Heart right ventricle (tissue), 16 donors: Measurements from ENCODE around the gene SRSF3. TPM values are rescaled to one million over a fixed set of nuclear protein-coding genes. Genes with fewer than 3 reads are reported as not detected.
"Not testable (repeated sequence)": the region's sequence is repeated elsewhere in the genome, so short reads cannot be mapped to it uniquely, and the experiment has no call there.

ENCODE experiments used
- ATAC-seq, 8 donors: fragments of 200-7000 bp; cut with Tn5 transposase; one replicate each; pipeline ENCODE4 v1.9.1; 2020; ENCODE audit warnings: mild to moderate bottlenecking in 8 of 8, moderate library complexity in 8 of 8, moderate number of reproducible peaks in 1 of 8
- DNase-seq, 2 donors: peaks; one replicate each; pipeline ENCODE4 v3.0.0-alpha.2; 2020
- H3K27ac ChIP-seq, 10 donors: fragments of 200-600 bp; sonication (generic) in 2 of 10; one replicate each; pipeline versions ENCODE4 v1.5.0 to v1.8.0; 2020 to 2022; ENCODE audit warnings: mild to moderate bottlenecking in 3 of 10
- H3K27me3 ChIP-seq, 7 donors: fragments of 200-600 bp; one replicate each; pipeline ENCODE4 v1.8.0; 2021 to 2022; ENCODE audit warnings: mild to moderate bottlenecking in 2 of 7
- H3K36me3 ChIP-seq, 9 donors: fragments of 200-600 bp; sonication (generic) in 1 of 9; one replicate each; pipeline versions ENCODE4 v1.5.0 to v1.8.0; 2020 to 2022; ENCODE audit warnings: mild to moderate bottlenecking in 2 of 9
- H3K4me1 ChIP-seq, 9 donors: fragments of 200-600 bp; sonication (generic) in 1 of 9; one replicate each; pipeline versions ENCODE4 v1.5.0 to v1.8.0; 2020 to 2022; ENCODE audit warnings: mild to moderate bottlenecking in 4 of 9
- H3K4me3 ChIP-seq, 10 donors: fragments of 200-600 bp; sonication (generic) in 2 of 10; one replicate each; pipeline versions ENCODE4 v1.5.0 to v1.8.0; 2020 to 2022; ENCODE audit warnings: mild to moderate bottlenecking in 7 of 10, moderate library complexity in 2 of 10
- H3K9me3 ChIP-seq, 11 donors: fragments of 200-600 bp in 10 of 11; sonication (generic) in 2 of 11; one replicate each; pipeline versions ENCODE4 v1.5.0 to v1.8.0; 2013 to 2022; ENCODE audit warnings: mild to moderate bottlenecking in 2 of 11, control low read depth in 1 of 11, moderate library complexity in 1 of 11
- CTCF ChIP-seq, 9 donors: fragments of 200-600 bp; sonication (generic) in 2 of 9; IDR thresholded peaks; one replicate each; pipeline versions ENCODE4 v1.5.0 to v1.8.0; 2021 to 2022; ENCODE audit warnings: antibody characterized with exemption in 9 of 9, mild to moderate bottlenecking in 5 of 9, moderate library complexity in 1 of 9
- WGBS, 2 donors: extraction: QIAGEN DNeasy Blood & Tissue Kit; methylation state at CpG; one replicate each; pipeline ENCODE4 v1.1.7; 2013; ENCODE audit warnings: inconsistent platforms in 1 of 2; 5-methylcytosine and 5-hydroxymethylcytosine counted together
- intact Hi-C, 10 donors: fragments of 100-400 bp; cut with DNase I; formaldehyde crosslinking; loops; one replicate each; pipeline versions ENCODE4 v1.11.1 to v1.14.2; 2022
- polyA plus RNA-seq, 2 donors: library from polyadenylated mRNA; stranded (reverse); fragments of 200-250 nt; gene quantifications; one replicate each; pipeline ENCODE4 v1.2.3, GENCODE V29; 2013
- total RNA-seq, 10 donors: library from RNA; stranded (reverse); fragmentation: NEBNext Ultra II Directional in 3 of 10; extraction: Animal tissue kit (Norgen Biotek cat#: 25700) in 3 of 10; gene quantifications; one replicate each; pipeline versions ENCODE4 v1.2.1 to v1.2.4, GENCODE V29; 2021 to 2023
- donor health status: Arrhythmogenic right ventricular cardiomyopathy.
- donor health status: ischemic (EF 13 %, LVEDD 7.1; RV severe dilation, severe dysfunction).
- donor health status: healthy with polysubstance abuse.
- donor health status: DM: no; HTN: yes; CAD: no.
- donor health status: DM: no; HTN: no; CAD: no.
- donor health status: ischemic (EF 25% LVEDD 6.9; RV normal size, moderate dysfunction).
- donor health status: ischemic (EF 25% LVEDD 5.7; RV mildly dilated, moderate dysfunction).
- donor health status: healthy.
- donor health status: DM: yes; HTN: yes; CAD: no.
- donor health status: Ischemic cardiomyopathy.
- donor health status: ischemic (EF 35%, LVEDD 5.7; RV mildly dilated, moderate dysfunction).
- donor health status: nonischemic (EF 11% LVEDD 7.7; RV severe dilation, severe dysfunction).
- donor health status: DM: yes; HTN: yes; CAD: no.
- donor health status: PGD.
- donor health status: ischemic (EF 29% LVEDD 5.4; RV normal size, mild dysfunction).
- donor health status: nonischemic (EF 23%, LVEDD 6.1; RV moderate dilation, normal function).

The SRSF3 gene
- total and polyA plus RNA-seq, 12 donors: 105 to 196 (median 131) TPM

GRCh38 chr6:36649086-36649485 lies 54.9 kb downstream of the SRSF3 start:
- no peak for ATAC-seq
- Histone ChIP-seq H3K27me3 (no peaks in the 10 kb centered on the region), H3K27ac (no peak overlapping the region), H3K9me3 (no peaks in the 10 kb centered on the region), H3K4me3 (no peak overlapping the region), H3K4me1 (peaks cover 0 to 39% (median 6%) of the 10 kb centered on the region in 9 donors), H3K36me3 (no peaks in the 10 kb centered on the region)
- 83 to 87% methylated on average over 3 of the region's 3 CpGs for WGBS, 2 donors
- no peak for DNase-seq
- TF ChIP-seq CTCF (IDR thresholded peaks at IDR 0.05): no peak
- intact Hi-C loops: no loop called here

- H3K27ac ChIP-seq: no peak overlapping the region
- intact Hi-C loops: no loop called here
- H3K4me1 ChIP-seq: peaks cover 0 to 31% (median 6%) of the 10 kb centered on the region in 9 donors
- peaks cover 0 to 1% (median 0%) of the 10 kb centered on the region in 7 donors for H3K27me3 ChIP-seq
- no peaks in the 10 kb centered on the region for H3K9me3 ChIP-seq
- 68 to 75% methylated on average over 13 of the region's 13 CpGs for WGBS, 2 donors
- ATAC-seq (no peak), DNase-seq (no peak)
- TF ChIP-seq CTCF (IDR thresholded peaks at IDR 0.05): no peak
- H3K4me3 ChIP-seq: no peak overlapping the region
- H3K36me3 ChIP-seq: no peaks in the 10 kb centered on the region
These were observed 55.7 kb downstream of the SRSF3 start for GRCh38 chr6:36649701-36650484.

- peaks cover 0 to 11% (median 0%) of the 10 kb centered on the region in 7 donors for H3K27me3 ChIP-seq
- no peak overlapping the region for H3K4me3 ChIP-seq
- H3K9me3 ChIP-seq: no peaks in the 10 kb centered on the region
- peak overlapping the region in 1 of 10 donors; percentile 42 for H3K27ac ChIP-seq
- no peaks in the 10 kb centered on the region for H3K36me3 ChIP-seq
- no peak for TF ChIP-seq CTCF (IDR thresholded peaks at IDR 0.05)
- peak in 5 of 8 donors; percentile 49 to 80 (median 56) for ATAC-seq
- intact Hi-C loops: no loop called here
- 42 to 63% methylated on average over 2 of the region's 2 CpGs for WGBS, 2 donors
- peaks cover 0 to 26% (median 6%) of the 10 kb centered on the region in 9 donors for H3K4me1 ChIP-seq
- DNase-seq: no peak
These were observed 56.8 kb downstream of the SRSF3 start for GRCh38 chr6:36650848-36651478.

GRCh38 chr6:36651659-36652379 lies 57.7 kb downstream of the SRSF3 start:
- no peak overlapping the region for H3K4me3 ChIP-seq
- peaks cover 0 to 20% (median 0%) of the 10 kb centered on the region in 7 donors for H3K27me3 ChIP-seq
- peaks cover 0 to 26% (median 6%) of the 10 kb centered on the region in 9 donors for H3K4me1 ChIP-seq
- H3K9me3 ChIP-seq: no peaks in the 10 kb centered on the region
- TF ChIP-seq CTCF (IDR thresholded peaks at IDR 0.05): no peak
- 95 to 97% methylated on average over 11 of the region's 11 CpGs for WGBS, 2 donors
- no peaks in the 10 kb centered on the region for H3K36me3 ChIP-seq
- DNase-seq (no peak), ATAC-seq (no peak)
- intact Hi-C loops: no loop called here
- H3K27ac ChIP-seq: no peak overlapping the region

GRCh38 chr6:36654469-36654868 lies 60.3 kb downstream of the SRSF3 start:
- ATAC-seq: not testable (repeated sequence)

More at GRCh38 chr6:36654469-36654868, 60.3 kb downstream of the SRSF3 start:
- H3K36me3 ChIP-seq, intact Hi-C loops, H3K9me3 ChIP-seq, H3K27ac ChIP-seq, DNase-seq, H3K4me3 ChIP-seq: not testable (repeated sequence)
- H3K27me3 ChIP-seq: peaks cover 0 to 31% (median 0%) of the 10 kb centered on the region in 7 donors
- peaks cover 0 to 30% (median 5%) of the 10 kb centered on the region in 9 donors for H3K4me1 ChIP-seq
- WGBS, 2 donors: 81 to 86% methylated on average over 5 of the region's 5 CpGs
